DOHH2 (cell line): ENCODE measurements around the gene MARK1.

Experiments used
- H3F3A ChIP-seq: fragments of 200-600 bp; sonication (generic), shearing (Covaris generic); 2 replicates; pipeline ENCODE4 v1.6.0; 2016; ENCODE audit warnings: antibody characterized with exemption, mild to moderate bottlenecking; ENCODE audit not compliant: control insufficient read depth, insufficient read depth
- H3K27ac ChIP-seq: fragments of 200-600 bp; sonication (generic); 2 replicates; pipeline ENCODE4 v1.5.1; 2014; ENCODE audit warnings: low read depth, mild to moderate bottlenecking, low read length, moderate library complexity
- H3K27me3 ChIP-seq: fragments of 200-600 bp; sonication (generic); 2 replicates; pipeline ENCODE4 v1.6.1; 2014; ENCODE audit warnings: mild to moderate bottlenecking, low read length, mixed read lengths; ENCODE audit not compliant: control insufficient read depth
- H3K36me3 ChIP-seq: fragments of 200-600 bp; sonication (generic); 2 replicates; pipeline ENCODE4 v1.6.1; 2014; ENCODE audit warnings: mild to moderate bottlenecking, low read length, moderate library complexity, mixed read lengths; ENCODE audit not compliant: control insufficient read depth
- H3K4me1 ChIP-seq: fragments of 200-600 bp; sonication (generic); 2 replicates; pipeline ENCODE4 v1.6.1; 2014; ENCODE audit warnings: mild to moderate bottlenecking, low read length, mixed read lengths; ENCODE audit not compliant: control insufficient read depth
- H3K4me2 ChIP-seq: fragments of 200-600 bp; sonication (generic); 2 replicates; pipeline ENCODE4 v1.6.0; 2014; ENCODE audit warnings: mild to moderate bottlenecking, low read length, moderate library complexity
- H3K4me3 ChIP-seq: fragments of 200-600 bp; sonication (generic); 2 replicates; pipeline ENCODE4 v1.5.1; 2014; ENCODE audit warnings: mild to moderate bottlenecking, low read length, mixed read lengths
- H3K79me2 ChIP-seq: fragments of 200-600 bp; sonication (generic); 2 replicates; pipeline ENCODE4 v1.6.1; 2014; ENCODE audit warnings: mild to moderate bottlenecking, low read length, mixed read lengths; ENCODE audit not compliant: control insufficient read depth
- H3K9me2 ChIP-seq: fragments of 200-600 bp; sonication (generic); replicated peaks from 2 replicates; pipeline ENCODE4 v1.6.1; 2014; ENCODE audit warnings: mild to moderate bottlenecking, low read length, mixed read lengths; ENCODE audit not compliant: control insufficient read depth
- H3K9me3 ChIP-seq: fragments of 200-600 bp; sonication (generic); 2 replicates; pipeline ENCODE4 v1.6.1; 2014; ENCODE audit warnings: antibody characterized with exemption, low read length, mixed read lengths; ENCODE audit not compliant: control insufficient read depth, insufficient read depth
- H4K20me1 ChIP-seq: fragments of 200-600 bp; sonication (generic); 2 replicates; pipeline ENCODE4 v1.6.0; 2014; ENCODE audit warnings: low read depth, mild to moderate bottlenecking, antibody characterized with exemption, low read length, moderate library complexity; ENCODE audit not compliant: control insufficient read depth, insufficient read depth
- EZH2phosphoT487 ChIP-seq: fragments of 200-600 bp; sonication (generic); IDR thresholded peaks from 2 replicates; pipeline ENCODE4 v1.6.1; 2017; ENCODE audit warnings: borderline replicate concordance, mild to moderate bottlenecking, antibody characterized with exemption, low read length, moderate library complexity, mixed read lengths
- TF ChIP-seq, protein P1 (sequence below): fragments of 200-600 bp; sonication (generic); IDR thresholded peaks from one replicate; pipeline ENCODE4 v1.5.1; 2014; ENCODE audit warnings: antibody characterized with exemption, mild to moderate bottlenecking, low read depth, low read length; ENCODE audit not compliant: poor library complexity, severe bottlenecking

MARK1 gene

DNA sequence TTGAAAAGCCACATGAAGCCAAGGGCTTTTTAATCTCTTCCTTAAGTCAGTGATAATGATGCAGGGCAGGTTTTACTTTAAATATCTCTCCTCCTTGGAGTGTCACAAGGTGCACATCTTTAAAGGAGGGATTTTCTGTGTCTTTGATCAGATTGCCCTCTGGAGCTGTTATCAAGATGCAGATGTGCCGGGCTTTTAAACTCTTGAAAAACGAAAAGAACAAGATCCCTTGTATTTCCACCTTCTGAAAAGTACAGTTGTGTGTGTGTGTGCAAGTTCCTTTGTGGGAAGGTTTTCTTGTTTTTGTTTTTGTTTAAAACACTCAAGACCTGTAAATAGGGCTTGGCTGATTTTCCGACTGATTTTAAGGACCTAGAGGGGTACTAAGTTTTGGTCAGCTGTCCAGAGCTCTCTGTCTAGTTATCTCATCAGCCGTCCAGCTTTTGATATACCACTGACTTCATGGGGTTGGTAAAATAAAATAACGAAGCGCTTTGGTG lies 1.6 kb downstream of the MARK1 start:
- no peaks in the 10 kb centered on the region for H3F3A ChIP-seq
- peak overlapping the region; percentile 65 for H3K4me2 ChIP-seq
- H3K79me2 ChIP-seq = peaks cover 55% of the 10 kb centered on the region
- H3K27me3 ChIP-seq = peaks cover 21% of the 10 kb centered on the region
- no peaks in the 10 kb centered on the region for H3K9me2 ChIP-seq
- no peaks in the 10 kb centered on the region for H4K20me1 ChIP-seq
- no peak overlapping the region for H3K27ac ChIP-seq
- no peaks in the 10 kb centered on the region for H3K36me3 ChIP-seq
- H3K4me1 ChIP-seq = peaks cover 12% of the 10 kb centered on the region
- H3K4me3 ChIP-seq = peak overlapping the region; percentile 77
- no peaks in the 10 kb centered on the region for H3K9me3 ChIP-seq
- TF ChIP-seq EZH2phosphoT487 = no peak
- TF ChIP-seq, protein P1, sequence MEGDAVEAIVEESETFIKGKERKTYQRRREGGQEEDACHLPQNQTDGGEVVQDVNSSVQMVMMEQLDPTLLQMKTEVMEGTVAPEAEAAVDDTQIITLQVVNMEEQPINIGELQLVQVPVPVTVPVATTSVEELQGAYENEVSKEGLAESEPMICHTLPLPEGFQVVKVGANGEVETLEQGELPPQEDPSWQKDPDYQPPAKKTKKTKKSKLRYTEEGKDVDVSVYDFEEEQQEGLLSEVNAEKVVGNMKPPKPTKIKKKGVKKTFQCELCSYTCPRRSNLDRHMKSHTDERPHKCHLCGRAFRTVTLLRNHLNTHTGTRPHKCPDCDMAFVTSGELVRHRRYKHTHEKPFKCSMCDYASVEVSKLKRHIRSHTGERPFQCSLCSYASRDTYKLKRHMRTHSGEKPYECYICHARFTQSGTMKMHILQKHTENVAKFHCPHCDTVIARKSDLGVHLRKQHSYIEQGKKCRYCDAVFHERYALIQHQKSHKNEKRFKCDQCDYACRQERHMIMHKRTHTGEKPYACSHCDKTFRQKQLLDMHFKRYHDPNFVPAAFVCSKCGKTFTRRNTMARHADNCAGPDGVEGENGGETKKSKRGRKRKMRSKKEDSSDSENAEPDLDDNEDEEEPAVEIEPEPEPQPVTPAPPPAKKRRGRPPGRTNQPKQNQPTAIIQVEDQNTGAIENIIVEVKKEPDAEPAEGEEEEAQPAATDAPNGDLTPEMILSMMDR = no peak

DNA sequence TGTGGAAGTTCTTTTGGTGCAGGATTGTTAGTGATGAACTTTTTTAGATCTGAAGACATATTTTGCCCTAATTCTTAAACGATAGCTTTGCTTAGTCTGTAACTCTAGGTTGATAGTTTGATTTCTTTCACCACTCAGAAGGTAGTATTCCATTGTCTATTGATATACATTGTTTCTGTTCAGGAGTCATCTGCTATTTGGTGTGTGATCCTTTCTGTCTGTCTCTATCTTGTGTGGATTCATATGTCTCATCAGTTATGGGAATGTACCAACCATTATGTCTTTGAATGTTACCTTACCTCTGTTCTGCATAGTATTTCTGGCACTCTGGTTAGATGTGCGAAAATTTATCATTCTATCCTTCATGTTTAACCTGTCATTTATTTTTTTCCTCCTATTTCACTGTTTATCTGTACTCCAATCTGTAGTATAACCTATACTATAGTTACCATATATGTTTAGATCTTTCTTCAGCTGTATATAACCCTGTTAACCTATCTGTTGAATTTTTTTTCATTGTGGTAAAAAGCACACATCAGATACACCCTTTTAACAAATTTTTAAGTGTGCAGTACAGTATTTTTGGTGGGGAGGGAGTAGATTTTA lies 5.7 kb downstream of the MARK1 start:
- no peaks in the 10 kb centered on the region for H3K9me2 ChIP-seq
- peaks cover 9% of the 10 kb centered on the region for H3K27me3 ChIP-seq
- no peaks in the 10 kb centered on the region for H3K9me3 ChIP-seq
- H3K4me1 ChIP-seq = peaks cover 7% of the 10 kb centered on the region; the same call in 1 of the 2 replicates
- H3K79me2 ChIP-seq = peaks cover 73% of the 10 kb centered on the region
- H4K20me1 ChIP-seq = no peaks in the 10 kb centered on the region
- H3K4me2 ChIP-seq = no peak overlapping the region
- no peak overlapping the region for H3K4me3 ChIP-seq
- H3F3A ChIP-seq = no peaks in the 10 kb centered on the region
- H3K36me3 ChIP-seq = no peaks in the 10 kb centered on the region
- TF ChIP-seq, protein P1 = no peak
- no peak for TF ChIP-seq EZH2phosphoT487
- no peak overlapping the region for H3K27ac ChIP-seq

DNA sequence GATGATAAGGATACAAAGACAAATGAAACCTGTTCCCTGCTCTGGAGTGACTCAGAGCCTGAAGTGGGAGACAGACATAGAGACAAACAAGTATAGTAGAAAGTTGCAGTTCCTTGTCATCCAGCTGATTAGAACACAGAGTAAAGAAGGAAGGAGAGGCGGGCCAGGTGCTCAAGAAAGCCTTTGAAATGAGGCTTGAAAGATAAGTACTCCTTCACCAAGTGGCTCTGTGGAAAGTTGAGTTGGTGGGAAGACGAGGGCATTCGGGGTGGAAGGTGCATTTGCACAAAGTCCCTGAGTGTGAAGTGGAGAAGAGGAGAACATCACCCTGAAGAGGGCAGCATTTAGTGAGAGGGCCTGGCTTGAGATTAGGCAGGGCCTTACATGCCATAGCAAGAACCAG lies 17.0 kb downstream of the MARK1 start:
- Histone ChIP-seq H3F3A (no peaks in the 10 kb centered on the region), H3K9me2 (no peaks in the 10 kb centered on the region), H3K27ac (no peak overlapping the region), H3K4me1 (no peaks in the 10 kb centered on the region), H3K27me3 (no peaks in the 10 kb centered on the region), H3K79me2 (peaks cover 62% of the 10 kb centered on the region), H3K4me2 (no peak overlapping the region), H4K20me1 (no peaks in the 10 kb centered on the region), H3K36me3 (no peaks in the 10 kb centered on the region), H3K9me3 (no peaks in the 10 kb centered on the region), H3K4me3 (no peak overlapping the region)
- TF ChIP-seq, protein P1 = peak; percentile 25
- no peak for TF ChIP-seq EZH2phosphoT487
